Smooth muscle cell of the pulmonary artery (primary cell): ENCODE measurements around the gene PCDHGB2. TPM values are rescaled to one million over a fixed set of nuclear protein-coding genes. Genes with fewer than 3 reads are reported as not detected.

Experiments used
- total RNA-seq: library from RNA; depleted of rRNA; stranded (reverse); fragments of >200 nt; gene quantifications from 2 replicates; pipeline ENCODE4 v1.2.3, GENCODE V29; 2014

PCDHGB2 gene
- 3.2 and 3.9 TPM in 2 replicates for total RNA-seq

GRCh38 chr5:141359790-141360426, at the start of gene PCDHGB2:
PCDHGB2 (plus strand) TSS chr5:141359994; CDS start chr5:141360136, 142 bp downstream.

GRCh38 chr5:141320225-141321169, 39.3 kb upstream of the PCDHGB2 start, which contains the start of gene TAF7:
TAF7 (minus strand) TSS chr5:141320784; CDS start chr5:141320044, 740 bp downstream.

GRCh38 chr5:141330299-141331080, 29.3 kb upstream of the PCDHGB2 start, which contains the start of gene PCDHGA1:
PCDHGA1 (plus strand) TSS chr5:141330514.

GRCh38 chr5:141338538-141339306, 21.1 kb upstream of the PCDHGB2 start, which contains the start of gene PCDHGA2:
PCDHGA2 (plus strand) TSS chr5:141338760.

GRCh38 chr5:141343242-141343952, 16.4 kb upstream of the PCDHGB2 start, which contains the start of gene PCDHGA3:
PCDHGA3 (plus strand) TSS chr5:141343829; CDS start chr5:141344034, 205 bp downstream.

GRCh38 chr5:141349917-141350619, 9.7 kb upstream of the PCDHGB2 start, which contains the start of gene PCDHGB1:
PCDHGB1 (plus strand) TSS chr5:141350099; CDS start chr5:141350261, 162 bp downstream.

GRCh38 chr5:141354900-141355469, 4.8 kb upstream of the PCDHGB2 start, which contains the start of gene PCDHGA4:
PCDHGA4 (plus strand) TSS chr5:141355021; CDS start chr5:141355108, 87 bp downstream.

GRCh38 chr5:141363952-141364660, 4.3 kb downstream of the PCDHGB2 start, which contains the start of gene PCDHGA5:
PCDHGA5 (plus strand) TSS chr5:141364162; CDS start chr5:141364331, 169 bp downstream.

GRCh38 chr5:141369994-141370848, 10.4 kb downstream of the PCDHGB2 start, which contains the start of gene PCDHGB3:
PCDHGB3 (plus strand) TSS chr5:141370242; CDS start chr5:141370395, 153 bp downstream.

GRCh38 chr5:141373673-141374317, 14.0 kb downstream of the PCDHGB2 start, which contains the start of gene PCDHGA6:
PCDHGA6 (plus strand) TSS chr5:141373891; CDS start chr5:141374084, 193 bp downstream.

GRCh38 chr5:141382469-141383294, 22.9 kb downstream of the PCDHGB2 start, which contains the start of gene PCDHGA7:
PCDHGA7 (plus strand) TSS chr5:141382742; CDS start chr5:141382900, 158 bp downstream.

GRCh38 chr5:141387557-141388311, 27.9 kb downstream of the PCDHGB2 start, which contains the start of gene PCDHGB4:
PCDHGB4 (plus strand) TSS chr5:141387698; CDS start chr5:141387885, 187 bp downstream.

GRCh38 chr5:141392429-141393198, 32.8 kb downstream of the PCDHGB2 start, which contains the start of gene PCDHGA8:
PCDHGA8 (plus strand) TSS chr5:141392633; CDS start chr5:141392814, 181 bp downstream.

